ENCODE results near the gene UROS. TPM values are rescaled to one million over a fixed set of nuclear protein-coding genes. Genes with fewer than 3 reads are reported as not detected.

UROS gene
- total and polyA plus RNA-seq, 2 donors (not counting 3 experiments of a cell fraction or from before 2014, with no cell fraction given) = 38.4 to 42.0 TPM

DNA sequence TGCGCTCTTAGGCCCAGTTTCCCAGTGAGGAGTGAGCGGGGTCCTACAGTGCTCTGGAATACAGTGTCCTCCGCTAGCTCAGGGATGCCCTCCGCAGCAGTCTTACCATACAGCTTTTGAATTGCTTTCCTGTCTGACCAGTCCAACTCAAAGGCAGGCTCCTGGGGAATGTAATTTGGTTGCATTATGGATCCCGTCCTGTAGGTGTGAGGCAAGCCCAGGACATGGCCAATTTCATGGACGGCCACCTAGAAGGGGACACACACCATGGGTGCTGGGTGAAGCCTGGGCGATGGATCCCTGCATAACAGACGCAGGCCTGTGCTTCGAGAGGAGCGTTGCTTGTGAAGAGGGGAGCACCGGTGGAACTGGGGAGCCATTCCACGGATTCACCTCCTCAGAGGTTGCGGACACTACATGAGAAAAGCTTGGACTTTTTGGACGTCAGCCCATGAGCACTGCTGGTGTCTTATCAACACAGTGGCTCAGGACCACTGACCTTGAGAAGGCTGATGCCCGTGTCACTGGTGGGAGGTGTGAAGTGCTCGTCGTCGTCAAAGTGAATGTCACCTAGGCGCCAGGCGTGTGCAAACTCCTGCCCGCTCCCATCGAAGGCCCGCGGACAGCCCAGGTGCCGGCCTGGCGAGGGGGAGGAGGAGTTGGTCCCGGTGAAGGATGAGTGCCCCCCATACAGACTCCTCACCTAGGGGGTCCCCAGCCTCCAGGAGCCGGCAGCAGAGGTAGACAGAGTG is 50.8 kb downstream of the UROS start:
- Histone ChIP-seq H3K9ac (replicated peaks; ENCODE audit: extremely low read depth, insufficient read depth, low read length) (no peak overlapping the region), H3K9me3 (replicated peaks; ENCODE audit: control insufficient read depth, insufficient read depth, low read length) (no peaks in the 10 kb centered on the region), H3K27ac (ENCODE audit: insufficient read depth, low read depth, low read length) (no peak overlapping the region), H3K79me2 (ENCODE audit: control insufficient read depth, insufficient read depth, low read length) (no peaks in the 10 kb centered on the region), H3K9me1 (replicated peaks; ENCODE audit: control insufficient read depth, extremely low read depth, insufficient read depth, low read length) (no peaks in the 10 kb centered on the region), H3K27me3 (ENCODE audit: control insufficient read depth in 2 of 2, insufficient read depth in 2 of 2, low read length in 2 of 2) (peaks cover 0 to 2% of the 10 kb centered on the region in 2 experiments), H3K4me2 (ENCODE audit: insufficient read depth, low read length) (no peak overlapping the region), H3K4me1 (ENCODE audit: control insufficient read depth, extremely low read depth, insufficient read depth, low read length) (no peaks in the 10 kb centered on the region), H2AFZ (ENCODE audit: low read depth, low read length) (no peak overlapping the region), H4K20me1 (replicated peaks; ENCODE audit: control insufficient read depth, extremely low read depth, insufficient read depth, low read length) (no peaks in the 10 kb centered on the region), H3K36me3 (ENCODE audit: control insufficient read depth in 2 of 2, extremely low read depth in 1 of 2, insufficient read depth in 2 of 2, low read length in 2 of 2) (no peaks in the 10 kb centered on the region), H3K4me3 (replicated peaks in 1 of 3; ENCODE audit: insufficient read depth in 1 of 3, low read depth in 1 of 3, low read length in 3 of 3) (no peak overlapping the region)
- BruUV-seq (replicated peaks) = no TSS peak
- ChIA-PET POLR2A (no interaction called here), CTCF (no interaction called here)
- DNase-seq (ENCODE audit: low read depth, low spot score) (no peak), FAIRE-seq (no peak)
- intact Hi-C loops (cut with micrococcal nuclease) (no loop called here), dilution Hi-C loops (cut with MboI; ENCODE audit: extremely low pct_ligation_motif_present, low sequenced_read_pairs) (no loop called here)
- no peak for TF ChIP-seq JUN (IDR thresholded peaks at IDR 0.05; ENCODE audit: borderline replicate concordance, insufficient read depth, insufficient read length, low read depth)
- no peak for TF ChIP-seq EZH2 (IDR thresholded peaks at IDR 0.05; ENCODE audit: borderline replicate concordance, low read depth, low read length, severe bottlenecking)
- no peak for TF ChIP-seq POLR2AphosphoS5 (IDR thresholded peaks at IDR 0.05; ENCODE audit: insufficient read depth, low read depth, low read length)
- no peak for TF ChIP-seq MAX (IDR thresholded peaks at IDR 0.05; ENCODE audit: insufficient read depth, insufficient read length)
- TF ChIP-seq, protein P1, sequence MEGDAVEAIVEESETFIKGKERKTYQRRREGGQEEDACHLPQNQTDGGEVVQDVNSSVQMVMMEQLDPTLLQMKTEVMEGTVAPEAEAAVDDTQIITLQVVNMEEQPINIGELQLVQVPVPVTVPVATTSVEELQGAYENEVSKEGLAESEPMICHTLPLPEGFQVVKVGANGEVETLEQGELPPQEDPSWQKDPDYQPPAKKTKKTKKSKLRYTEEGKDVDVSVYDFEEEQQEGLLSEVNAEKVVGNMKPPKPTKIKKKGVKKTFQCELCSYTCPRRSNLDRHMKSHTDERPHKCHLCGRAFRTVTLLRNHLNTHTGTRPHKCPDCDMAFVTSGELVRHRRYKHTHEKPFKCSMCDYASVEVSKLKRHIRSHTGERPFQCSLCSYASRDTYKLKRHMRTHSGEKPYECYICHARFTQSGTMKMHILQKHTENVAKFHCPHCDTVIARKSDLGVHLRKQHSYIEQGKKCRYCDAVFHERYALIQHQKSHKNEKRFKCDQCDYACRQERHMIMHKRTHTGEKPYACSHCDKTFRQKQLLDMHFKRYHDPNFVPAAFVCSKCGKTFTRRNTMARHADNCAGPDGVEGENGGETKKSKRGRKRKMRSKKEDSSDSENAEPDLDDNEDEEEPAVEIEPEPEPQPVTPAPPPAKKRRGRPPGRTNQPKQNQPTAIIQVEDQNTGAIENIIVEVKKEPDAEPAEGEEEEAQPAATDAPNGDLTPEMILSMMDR (IDR thresholded peaks at IDR 0.05; ENCODE audit: extremely low read depth in 1 of 2, insufficient read depth in 1 of 2, low read depth in 1 of 2, low read length in 2 of 2) = no peak
- TF ChIP-seq FOS (IDR thresholded peaks at IDR 0.05; ENCODE audit: borderline replicate concordance, insufficient read depth, low read length) = no peak
- no peak for TF ChIP-seq GATA2 (IDR thresholded peaks at IDR 0.05; ENCODE audit: insufficient read depth, insufficient read length, low read depth, low read length)
- TF ChIP-seq POLR2A (IDR thresholded peaks at IDR 0.05; ENCODE audit: low read depth, low read length) = no peak
- no peak for TF ChIP-seq MYC (IDR thresholded peaks at IDR 0.05; ENCODE audit: low read depth, low read length)

All from endothelial cell of umbilical vein (primary cell).